ENCODE measurements around the gene PRKAA2. TPM values are rescaled to one million over a fixed set of nuclear protein-coding genes. Genes with fewer than 3 reads are reported as not detected.
A peak's percentile ranks its signal among the peaks of the same experiment; 100 is the strongest.

Gene PRKAA2
- total and polyA plus RNA-seq, 2 of the 13 experiments (the other 11 are each of a cell fraction or from before 2014, with no cell fraction given) = 6.0 to 7.5 TPM

- TF ChIP-seq MBD4 (IDR thresholded peaks at IDR 0.05; ENCODE audit: borderline replicate concordance, low read length) (no peak), MLX (CRISPR knock-in tag; IDR thresholded peaks at IDR 0.05) (no peak), MTA1 (CRISPR knock-in tag; IDR thresholded peaks at IDR 0.05; ENCODE audit: borderline replicate concordance) (peak; percentile 40; the same call in 1 of the 2 replicates), ASH2L (IDR thresholded peaks at IDR 0.05; ENCODE audit: insufficient read length, low read depth, low read length) (peak; percentile 77), SP2 (CRISPR knock-in tag; IDR thresholded peaks at IDR 0.05) (no peak), MYC (CRISPR knock-in tag; IDR thresholded peaks at IDR 0.05; ENCODE audit: borderline replicate concordance) (peak; percentile 28; the same call in 1 of the 2 replicates), KAT8 (CRISPR knock-in tag; IDR thresholded peaks at IDR 0.05) (no peak), ZNF136 (CRISPR knock-in tag; IDR thresholded peaks at IDR 0.05; ENCODE audit: low read depth) (no peak), ETS1 (CRISPR knock-in tag; IDR thresholded peaks at IDR 0.05) (no peak), YY1 (IDR thresholded peaks at IDR 0.05; ENCODE audit: insufficient read depth, insufficient replicate concordance, low read depth, low read length) (peak; percentile 83), ZNF782 (CRISPR knock-in tag; IDR thresholded peaks at IDR 0.05; ENCODE audit: borderline replicate concordance) (no peak), KDM2A (CRISPR knock-in tag; IDR thresholded peaks at IDR 0.05; ENCODE audit: borderline replicate concordance, low read depth) (peak; percentile 40; the same call in 1 of the 2 replicates), SALL1 (CRISPR knock-in tag; IDR thresholded peaks at IDR 0.05) (peak; percentile 71), LBX2 (CRISPR knock-in tag; IDR thresholded peaks at IDR 0.05; ENCODE audit: borderline replicate concordance) (0 out of 2 replicates have a peak, but pooled peaks have one; percentile 59), SATB2 (CRISPR knock-in tag; IDR thresholded peaks at IDR 0.05) (0 out of 2 replicates have a peak, but pooled peaks have one; percentile 36), GZF1 (CRISPR knock-in tag; IDR thresholded peaks at IDR 0.05) (no peak), ZNF282 (IDR thresholded peaks at IDR 0.05; ENCODE audit: partially characterized antibody) (no peak), POGZ (CRISPR knock-in tag; IDR thresholded peaks at IDR 0.05) (no peak), PCBP2 (optimal IDR thresholded peaks at IDR 0.05; ENCODE audit: low read depth, low read length, poor library complexity, severe bottlenecking) (no peak), ZNF891 (CRISPR knock-in tag; IDR thresholded peaks at IDR 0.05) (peak; percentile 16; the same call in 1 of the 2 replicates), ZNF329 (CRISPR knock-in tag; IDR thresholded peaks at IDR 0.05; ENCODE audit: low read depth) (0 out of 2 replicates have a peak, but pooled peaks have one; percentile 41), CCAR2 (optimal IDR thresholded peaks at IDR 0.05; ENCODE audit: low read depth, low read length) (no peak), CREM (IDR thresholded peaks at IDR 0.05) (no peak), CREM (CRISPR knock-in tag; IDR thresholded peaks at IDR 0.05) (no peak), MEF2D (CRISPR knock-in tag; IDR thresholded peaks at IDR 0.05) (no peak; the same call in 1 of the 2 replicates), ZFX (CRISPR knock-in tag; IDR thresholded peaks at IDR 0.05; ENCODE audit: low read depth) (peak; percentile 86), ZBTB42 (CRISPR knock-in tag; IDR thresholded peaks at IDR 0.05) (no peak), ERF (CRISPR knock-in tag; IDR thresholded peaks at IDR 0.05) (no peak), CENPX (CRISPR knock-in tag; IDR thresholded peaks at IDR 0.05) (no peak)
Observed at GRCh38 chr1:56644919-56645676, at the start of gene PRKAA2 (continued).

Measured in HepG2 (cell line).